ENCODE measurements around the gene FAM8A1.

GRCh38 chr6:17635568-17635967 is 35.5 kb downstream of the FAM8A1 start:
- TF ChIP-seq, protein P1, sequence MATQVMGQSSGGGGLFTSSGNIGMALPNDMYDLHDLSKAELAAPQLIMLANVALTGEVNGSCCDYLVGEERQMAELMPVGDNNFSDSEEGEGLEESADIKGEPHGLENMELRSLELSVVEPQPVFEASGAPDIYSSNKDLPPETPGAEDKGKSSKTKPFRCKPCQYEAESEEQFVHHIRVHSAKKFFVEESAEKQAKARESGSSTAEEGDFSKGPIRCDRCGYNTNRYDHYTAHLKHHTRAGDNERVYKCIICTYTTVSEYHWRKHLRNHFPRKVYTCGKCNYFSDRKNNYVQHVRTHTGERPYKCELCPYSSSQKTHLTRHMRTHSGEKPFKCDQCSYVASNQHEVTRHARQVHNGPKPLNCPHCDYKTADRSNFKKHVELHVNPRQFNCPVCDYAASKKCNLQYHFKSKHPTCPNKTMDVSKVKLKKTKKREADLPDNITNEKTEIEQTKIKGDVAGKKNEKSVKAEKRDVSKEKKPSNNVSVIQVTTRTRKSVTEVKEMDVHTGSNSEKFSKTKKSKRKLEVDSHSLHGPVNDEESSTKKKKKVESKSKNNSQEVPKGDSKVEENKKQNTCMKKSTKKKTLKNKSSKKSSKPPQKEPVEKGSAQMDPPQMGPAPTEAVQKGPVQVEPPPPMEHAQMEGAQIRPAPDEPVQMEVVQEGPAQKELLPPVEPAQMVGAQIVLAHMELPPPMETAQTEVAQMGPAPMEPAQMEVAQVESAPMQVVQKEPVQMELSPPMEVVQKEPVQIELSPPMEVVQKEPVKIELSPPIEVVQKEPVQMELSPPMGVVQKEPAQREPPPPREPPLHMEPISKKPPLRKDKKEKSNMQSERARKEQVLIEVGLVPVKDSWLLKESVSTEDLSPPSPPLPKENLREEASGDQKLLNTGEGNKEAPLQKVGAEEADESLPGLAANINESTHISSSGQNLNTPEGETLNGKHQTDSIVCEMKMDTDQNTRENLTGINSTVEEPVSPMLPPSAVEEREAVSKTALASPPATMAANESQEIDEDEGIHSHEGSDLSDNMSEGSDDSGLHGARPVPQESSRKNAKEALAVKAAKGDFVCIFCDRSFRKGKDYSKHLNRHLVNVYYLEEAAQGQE (IDR thresholded peaks at IDR 0.05; ENCODE audit: insufficient read depth in 1 of 2, low read depth in 2 of 2, low read length in 2 of 2): no peak
- TF ChIP-seq TAF1 (IDR thresholded peaks at IDR 0.05; ENCODE audit: borderline replicate concordance, insufficient read depth, low read length): no peak

Measured in PFSK-1 (cell line).